ENCODE results near the gene MAZ. TPM values are rescaled to one million over a fixed set of nuclear protein-coding genes. Genes with fewer than 3 reads are reported as not detected.

MAZ gene
- total RNA-seq, result 116 and 157 TPM in 2 replicates

GRCh38 chr16:29806099-29806579 lies at the start of gene MAZ:
Gene MAZ, plus strand, starts transcription at chr16:29806529. Its CDS starts 173 bp downstream, at chr16:29806702.

GRCh38 chr16:29777576-29778350 lies 28.6 kb upstream of the MAZ start, which contains the start of gene ZG16:
Gene ZG16, plus strand, starts transcription at chr16:29778256. Its CDS starts 1,011 bp downstream, at chr16:29779267.

GRCh38 chr16:29790183-29790948 lies 16.0 kb upstream of the MAZ start, which contains the start of gene KIF22:
Gene KIF22, plus strand, starts transcription at chr16:29790751. Its CDS starts 9 bp downstream, at chr16:29790760.

GRCh38 chr16:29811896-29812665 lies 5.8 kb downstream of the MAZ start, which contains the start of gene PRRT2:
Gene PRRT2, plus strand, starts transcription at chr16:29812193. Its CDS starts 862 bp downstream, at chr16:29813055.

GRCh38 chr16:29815793-29816693 lies 9.7 kb downstream of the MAZ start, which contains the start of gene PAGR1:
Gene PAGR1, plus strand, starts transcription at chr16:29816152. Its CDS starts 374 bp downstream, at chr16:29816526.

GRCh38 chr16:29820271-29820701 lies 14.0 kb downstream of the MAZ start, which contains the start of gene MVP:
Gene MVP, plus strand, starts transcription at chr16:29820462. Its CDS starts 10,088 bp downstream, at chr16:29830550.

Other genes with a start within 250 kb of the MAZ start
- gene SPN, start 143.3 kb upstream of the MAZ start, total RNA-seq, result not detected in 2 replicates
- gene QPRT, start 127.3 kb upstream of the MAZ start, total RNA-seq, result 29.5 and 57.1 TPM in 2 replicates
- gene C16orf54, start 60.5 kb upstream of the MAZ start, total RNA-seq, result not detected in 2 replicates
- gene ZG16, start 28.3 kb upstream of the MAZ start, total RNA-seq, result not detected in 2 replicates
- 7.3 and 78.8 TPM in 2 replicates for gene KIF22, start 15.8 kb upstream of the MAZ start, total RNA-seq
- 3.6 and 6.0 TPM in 2 replicates for gene PRRT2, start 5.7 kb downstream of the MAZ start, total RNA-seq
- gene PAGR1, start 9.6 kb downstream of the MAZ start, total RNA-seq, result 19.4 and 30.4 TPM in 2 replicates
- gene MVP, start 13.9 kb downstream of the MAZ start, total RNA-seq, result 684 and 723 TPM in 2 replicates
- gene CDIPT, start 56.7 kb downstream of the MAZ start, total RNA-seq, result 69.4 and 169 TPM in 2 replicates
- 4.1 and 21.5 TPM in 2 replicates for gene SEZ6L2, start 93.0 kb downstream of the MAZ start, total RNA-seq
- gene ASPHD1, start 94.0 kb downstream of the MAZ start, total RNA-seq, result 6.5 and 7.7 TPM in 2 replicates
- 9.9 and 12.5 TPM in 2 replicates for gene KCTD13, start 119.7 kb downstream of the MAZ start, total RNA-seq
- gene TMEM219, start 155.6 kb downstream of the MAZ start, total RNA-seq, result 76.5 and 105 TPM in 2 replicates
- 59.2 and 87.8 TPM in 2 replicates for gene TAOK2, start 167.3 kb downstream of the MAZ start, total RNA-seq
- gene HIRIP3, start 189.1 kb downstream of the MAZ start, total RNA-seq, result 5.8 and 11.8 TPM in 2 replicates
- 19.7 and 26.9 TPM in 2 replicates for gene INO80E, start 189.7 kb downstream of the MAZ start, total RNA-seq
- 1.2 TPM in 1 of 2 replicates, not detected in the other for gene DOC2A, start 204.5 kb downstream of the MAZ start, total RNA-seq
- not detected in 2 replicates for gene C16orf92, start 216.7 kb downstream of the MAZ start, total RNA-seq
- not detected in 2 replicates for gene TLCD3B, start 224.7 kb downstream of the MAZ start, total RNA-seq